Measurements from ENCODE around the gene LTBP1. TPM values are rescaled to one million over a fixed set of nuclear protein-coding genes. Genes with fewer than 3 reads are reported as not detected.

The LTBP1 gene
- total and polyA plus RNA-seq, 10 of the 15 experiments (the other 5 are each of a cell fraction or from before 2014, with no cell fraction given): 0.01 to 0.28 (median 0.12) TPM; not detected in 2

GRCh38 chr2:33074197-33074596 is 127.4 kb downstream of the LTBP1 start (continued):
- TF ChIP-seq EGR1 (IDR thresholded peaks at IDR 0.05; ENCODE audit: borderline replicate concordance in 1 of 2, low read depth in 2 of 2, low read length in 2 of 2): no peak
- TF ChIP-seq NR2F1 (conservative IDR thresholded peaks at IDR 0.05): no peak
- no peak for TF ChIP-seq LARP7 (IDR thresholded peaks at IDR 0.05)
- no peak for TF ChIP-seq HDGF (IDR thresholded peaks at IDR 0.05)
- no peak for TF ChIP-seq ZSCAN29 (IDR thresholded peaks at IDR 0.05)

GRCh38 chr2:33077311-33077710 is 130.6 kb downstream of the LTBP1 start:
- 46% methylated on average over 8 of the region's 8 CpGs for WGBS (ENCODE audit: insufficient coverage, insufficient replicate concordance, low lambda C conversion rate, missing lambda C conversion rate)
- H2AFZ ChIP-seq (ENCODE audit: control insufficient read depth, low read depth, low read length): no peak overlapping the region
- ChIA-PET CTCF (no interaction called here), SMC1A (ENCODE audit: uncharacterized antibody, unreplicated experiment) (no interaction called here), RAD21 (ENCODE audit: unreplicated experiment) (no interaction called here), POLR2A (no interaction called here)
- BruUV-seq (replicated peaks): no TSS peak
- no peaks in the 10 kb centered on the region for H3K36me3 ChIP-seq (ENCODE audit: control insufficient read depth in 2 of 2, insufficient read depth in 2 of 2, low read length in 1 of 2)
- H3K9ac ChIP-seq (ENCODE audit: control insufficient read depth, insufficient read depth, low read length): no peak overlapping the region
- H3K27ac ChIP-seq (ENCODE audit: control insufficient read depth, insufficient read depth): no peak overlapping the region
- no peaks in the 10 kb centered on the region for H3K79me2 ChIP-seq (ENCODE audit: control insufficient read depth, insufficient read depth, low read length)
- intact Hi-C loops (cut with micrococcal nuclease; ENCODE audit: unreplicated experiment) (no loop called here), in situ Hi-C loops (cut with MboI) (no loop called here)
- ATAC-seq (no peak), DNase-seq (ENCODE audit: low read depth, low spot score) (no peak), FAIRE-seq (no peak)
- no peaks in the 10 kb centered on the region for H3K4me1 ChIP-seq (ENCODE audit: control insufficient read depth, insufficient read depth, low read length)
- H3K27me3 ChIP-seq (replicated peaks in 1 of 2; ENCODE audit: control insufficient read depth in 2 of 2, insufficient read depth in 2 of 2, low read length in 1 of 2): no peaks in the 10 kb centered on the region
- no peaks in the 10 kb centered on the region; the same call in 2 of the 3 replicates for H3K9me3 ChIP-seq (replicated peaks; ENCODE audit: control insufficient read depth, insufficient read depth, low read length)
- H3K4me3 ChIP-seq: no peak overlapping the region
- H4K20me1 ChIP-seq (ENCODE audit: control insufficient read depth, insufficient read depth): no peaks in the 10 kb centered on the region
- TF ChIP-seq WRNIP1 (IDR thresholded peaks at IDR 0.05; ENCODE audit: borderline replicate concordance, low read depth, low read length) (no peak), POU2F2 (IDR thresholded peaks at IDR 0.05; ENCODE audit: borderline replicate concordance, low read depth, low read length) (no peak), EZH2 (IDR thresholded peaks at IDR 0.05; ENCODE audit: borderline replicate concordance, control insufficient read depth, low read depth, low read length) (no peak), SIX5 (IDR thresholded peaks at IDR 0.05; ENCODE audit: low read depth, low read length, severe bottlenecking) (no peak), ETV6 (conservative IDR thresholded peaks at IDR 0.05 in 1 of 2, IDR thresholded peaks at IDR 0.05 in 1 of 2; ENCODE audit: borderline replicate concordance in 1 of 2, low read depth in 1 of 2) (no peak), RAD21 (IDR thresholded peaks at IDR 0.05; ENCODE audit: insufficient read depth, low read depth, low read length) (no peak), RELA (IDR thresholded peaks at IDR 0.05; ENCODE audit: borderline replicate concordance, partially characterized antibody) (no peak), RBBP5 (conservative IDR thresholded peaks at IDR 0.05) (no peak), NR2C1 (IDR thresholded peaks at IDR 0.05) (no peak), BCL3 (IDR thresholded peaks at IDR 0.05; ENCODE audit: borderline replicate concordance, insufficient read depth, low read depth, low read length, poor library complexity, severe bottlenecking) (no peak), CTCF (IDR thresholded peaks at IDR 0.05 in 2 of 3, conservative IDR thresholded peaks at IDR 0.05 in 1 of 3; ENCODE audit: control insufficient read depth in 2 of 3, extremely low read depth in 1 of 3, insufficient read depth in 1 of 3, low read depth in 3 of 3, low read length in 3 of 3) (no peak), ZSCAN29 (IDR thresholded peaks at IDR 0.05) (no peak), ZNF274 (IDR thresholded peaks at IDR 0.05; ENCODE audit: insufficient read depth, insufficient read length) (no peak), RB1 (IDR thresholded peaks at IDR 0.05; ENCODE audit: borderline replicate concordance) (no peak), RFX5 (IDR thresholded peaks at IDR 0.05; ENCODE audit: low read depth, low read length) (no peak), ZNF207 (IDR thresholded peaks at IDR 0.05; ENCODE audit: borderline replicate concordance) (no peak), NR2C2 (IDR thresholded peaks at IDR 0.05; ENCODE audit: borderline replicate concordance, control insufficient read depth, insufficient read length, low read depth) (no peak), RCOR1 (conservative IDR thresholded peaks at IDR 0.05; ENCODE audit: low read depth, low read length) (no peak)
- H3K4me2 ChIP-seq (ENCODE audit: control insufficient read depth, insufficient read depth): no peak overlapping the region

Measured in GM12878 (cell line).